ENCODE data around the gene BTBD19. TPM values are rescaled to one million over a fixed set of nuclear protein-coding genes. Genes with fewer than 3 reads are reported as not detected.

The BTBD19 gene
- total RNA-seq, 2 donors from 2014 or later: 1.6 to 2.5 TPM

DNA sequence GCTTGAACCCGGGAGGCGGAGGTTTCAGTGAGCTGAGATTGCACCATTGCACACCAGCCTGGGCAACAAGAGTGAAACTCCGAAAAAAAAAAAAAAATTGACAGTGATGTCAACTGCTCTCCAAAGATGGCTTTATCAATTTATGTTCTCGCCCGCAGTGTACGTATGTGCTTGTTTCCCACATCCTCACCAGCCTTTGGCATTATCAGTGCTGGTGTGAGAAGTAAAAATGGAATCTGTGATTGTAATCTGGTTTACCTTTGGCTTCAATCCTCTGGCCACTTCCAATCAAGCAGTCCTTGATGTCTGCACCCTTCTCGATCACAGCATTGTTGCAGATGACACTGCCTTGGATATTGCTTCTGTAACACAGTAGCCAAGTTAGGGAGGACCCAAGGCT, 49.1 kb downstream of the BTBD19 start:
- no peak overlapping the region for H3K4me3 ChIP-seq
- intact Hi-C loops (cut with DNase I): no loop called here
- no peaks in the 10 kb centered on the region for H3K27me3 ChIP-seq
- DNase-seq: no peak
- H3K4me1 ChIP-seq: no peaks in the 10 kb centered on the region
- no peak overlapping the region for H3K27ac ChIP-seq
- no peak overlapping the region for H3K9ac ChIP-seq (ENCODE audit: low read depth in 2 of 2, low read length in 2 of 2)
- TF ChIP-seq, protein P1, sequence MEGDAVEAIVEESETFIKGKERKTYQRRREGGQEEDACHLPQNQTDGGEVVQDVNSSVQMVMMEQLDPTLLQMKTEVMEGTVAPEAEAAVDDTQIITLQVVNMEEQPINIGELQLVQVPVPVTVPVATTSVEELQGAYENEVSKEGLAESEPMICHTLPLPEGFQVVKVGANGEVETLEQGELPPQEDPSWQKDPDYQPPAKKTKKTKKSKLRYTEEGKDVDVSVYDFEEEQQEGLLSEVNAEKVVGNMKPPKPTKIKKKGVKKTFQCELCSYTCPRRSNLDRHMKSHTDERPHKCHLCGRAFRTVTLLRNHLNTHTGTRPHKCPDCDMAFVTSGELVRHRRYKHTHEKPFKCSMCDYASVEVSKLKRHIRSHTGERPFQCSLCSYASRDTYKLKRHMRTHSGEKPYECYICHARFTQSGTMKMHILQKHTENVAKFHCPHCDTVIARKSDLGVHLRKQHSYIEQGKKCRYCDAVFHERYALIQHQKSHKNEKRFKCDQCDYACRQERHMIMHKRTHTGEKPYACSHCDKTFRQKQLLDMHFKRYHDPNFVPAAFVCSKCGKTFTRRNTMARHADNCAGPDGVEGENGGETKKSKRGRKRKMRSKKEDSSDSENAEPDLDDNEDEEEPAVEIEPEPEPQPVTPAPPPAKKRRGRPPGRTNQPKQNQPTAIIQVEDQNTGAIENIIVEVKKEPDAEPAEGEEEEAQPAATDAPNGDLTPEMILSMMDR (IDR thresholded peaks at IDR 0.05): no peak
- H3K9me3 ChIP-seq: no peaks in the 10 kb centered on the region
- no peaks in the 10 kb centered on the region for H3K36me3 ChIP-seq

DNA sequence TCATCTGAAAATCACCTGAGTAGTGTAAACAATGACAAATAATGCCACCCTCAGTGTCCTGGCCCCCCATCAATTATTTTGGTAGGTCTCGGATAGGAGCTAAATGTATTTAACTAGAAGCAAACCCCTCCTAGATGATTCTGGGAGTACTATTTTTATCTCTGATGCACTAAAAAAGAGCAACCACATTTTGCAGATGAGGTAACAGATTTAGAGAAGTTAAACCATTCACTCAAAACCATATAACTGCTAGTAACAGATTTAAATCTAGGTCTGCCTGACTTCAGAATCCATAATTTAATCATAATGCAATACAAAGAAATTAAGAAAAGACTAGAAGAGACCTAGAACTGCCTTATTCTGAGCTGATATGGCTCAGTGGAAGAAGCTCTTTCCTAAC, 52.0 kb downstream of the BTBD19 start:
- H3K9ac ChIP-seq (ENCODE audit: low read depth in 2 of 2, low read length in 2 of 2): no peak overlapping the region
- H3K27ac ChIP-seq: no peak overlapping the region
- H3K36me3 ChIP-seq: no peaks in the 10 kb centered on the region
- no peak overlapping the region for H3K4me3 ChIP-seq
- H3K4me1 ChIP-seq: no peaks in the 10 kb centered on the region
- H3K9me3 ChIP-seq: no peaks in the 10 kb centered on the region
- TF ChIP-seq, protein P1 (IDR thresholded peaks at IDR 0.05): no peak
- DNase-seq: no peak
- no peaks in the 10 kb centered on the region for H3K27me3 ChIP-seq
- intact Hi-C loops (cut with DNase I): no loop called here

DNA sequence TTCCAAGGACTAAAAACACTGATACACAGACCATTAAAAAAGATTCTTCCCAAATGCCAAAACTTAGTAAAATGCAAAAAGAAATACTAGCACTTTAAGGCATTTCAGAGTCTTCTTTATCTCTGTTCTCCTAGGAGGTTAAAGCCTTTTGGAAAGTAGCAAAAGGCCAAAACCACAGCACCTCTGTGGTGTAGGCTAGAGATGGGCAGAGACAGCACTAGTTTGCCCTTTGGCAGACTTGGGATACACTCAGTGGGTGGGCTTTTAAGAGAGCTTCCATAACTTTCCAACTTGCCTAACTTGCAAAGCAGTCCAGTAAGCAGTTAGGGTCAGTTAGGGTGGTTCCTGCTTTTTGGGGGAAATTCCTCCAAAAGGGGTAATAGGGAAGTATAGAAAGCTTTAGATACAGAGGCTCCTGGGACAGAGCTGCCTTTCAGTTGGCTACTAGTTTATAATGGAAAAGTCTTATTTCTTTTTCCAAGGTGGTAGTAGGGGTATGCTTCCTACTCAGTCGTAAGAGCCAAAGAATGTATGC, 52.6 kb downstream of the BTBD19 start:
- Histone ChIP-seq H3K9me3 (no peaks in the 10 kb centered on the region), H3K27me3 (no peaks in the 10 kb centered on the region), H3K27ac (no peak overlapping the region), H3K4me3 (no peak overlapping the region), H3K36me3 (no peaks in the 10 kb centered on the region), H3K9ac (ENCODE audit: low read depth in 2 of 2, low read length in 2 of 2) (no peak overlapping the region), H3K4me1 (no peaks in the 10 kb centered on the region)
- TF ChIP-seq, protein P1 (IDR thresholded peaks at IDR 0.05): no peak
- intact Hi-C loops (cut with DNase I): no loop called here
- DNase-seq: no peak

DNA sequence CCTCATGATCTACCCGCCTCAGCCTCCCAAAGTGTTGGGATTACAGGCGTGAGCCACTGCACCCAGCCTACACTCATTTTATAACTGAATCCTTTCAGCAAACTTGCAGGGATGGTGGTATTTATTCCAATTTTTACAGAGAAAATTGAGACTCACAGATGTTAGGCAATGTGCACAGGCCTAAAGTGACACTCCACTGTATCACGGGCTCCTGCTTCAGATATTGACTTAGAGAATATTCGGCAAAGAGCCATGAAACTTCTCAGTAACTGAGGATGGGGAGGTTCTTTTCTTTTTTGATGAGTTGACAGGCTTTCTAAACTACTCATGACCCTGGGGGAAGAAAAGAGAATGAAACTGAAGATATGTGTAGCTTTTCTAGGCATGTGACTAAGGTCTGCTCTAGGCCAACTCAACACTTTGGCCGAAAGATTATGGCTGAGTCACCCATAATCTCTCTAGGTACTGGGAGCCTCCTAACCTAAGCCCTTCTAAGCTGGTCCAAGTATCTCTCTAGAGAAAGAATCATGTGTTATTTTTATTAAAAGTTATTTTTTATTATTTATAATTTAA, 54.6 kb downstream of the BTBD19 start:
- Histone ChIP-seq H3K36me3 (no peaks in the 10 kb centered on the region), H3K4me3 (no peak overlapping the region), H3K27me3 (no peaks in the 10 kb centered on the region), H3K9me3 (no peaks in the 10 kb centered on the region), H3K9ac (ENCODE audit: low read depth in 2 of 2, low read length in 2 of 2) (no peak overlapping the region), H3K4me1 (no peaks in the 10 kb centered on the region), H3K27ac (no peak overlapping the region)
- TF ChIP-seq, protein P1 (IDR thresholded peaks at IDR 0.05): no peak
- intact Hi-C loops (cut with DNase I): no loop called here
- DNase-seq: no peak

Other genes starting within 250 kb of the BTBD19 start
- gene TMEM53, start 134.0 kb upstream of the BTBD19 start, total RNA-seq: 10 to 100 TPM; 26.4 to 29.6 TPM
- gene ARMH1, start 133.8 kb upstream of the BTBD19 start, total RNA-seq: 1 to 10 TPM; 1.3 to 5.1 TPM
- gene RNU5D-1, start 77.4 kb upstream of the BTBD19 start, total RNA-seq: not detected
- 10 to 100 TPM; 13.6 to 33.2 TPM for gene KIF2C, start 68.7 kb upstream of the BTBD19 start, total RNA-seq
- gene RPS8, start 33.0 kb upstream of the BTBD19 start, total RNA-seq: 1,000 to 10,000 TPM; 1,574 to 1,589 TPM
- 10 to 100 TPM; 26.0 to 58.9 TPM for gene BEST4, start 20.4 kb upstream of the BTBD19 start, total RNA-seq
- 1 to 10 TPM; 7.7 to 8.8 TPM for gene PLK3, start 8.1 kb upstream of the BTBD19 start, total RNA-seq
- gene DYNLT4, start 1.2 kb upstream of the BTBD19 start, total RNA-seq: under 1 TPM; 0.35 to 0.56 TPM
- gene PTCH2, start 34.7 kb downstream of the BTBD19 start, total RNA-seq: under 1 TPM; 0.48 to 0.52 TPM
- gene EIF2B3, start 178.1 kb downstream of the BTBD19 start, total RNA-seq: 10 to 100 TPM; 10.9 to 22.7 TPM
- gene HECTD3, start 202.8 kb downstream of the BTBD19 start, total RNA-seq: 100 to 1,000 TPM in 1 of 2 donors, 10 to 100 TPM in 1; 89.1 to 103 TPM
- 10 to 100 TPM; 41.7 to 43.5 TPM for gene UROD, start 203.7 kb downstream of the BTBD19 start, total RNA-seq

All from colonic mucosa (tissue), 4 donors.